Activated CD8-positive, alpha-beta memory T cell treated with anti-CD3 and anti-CD28 coated beads, Interleukin-2, amount 50 U/mL, for 24 hours (primary cell): ENCODE results near the gene AP3B1.

ENCODE experiments used
- DNase-seq: peaks from one replicate; pipeline ENCODE4 v3.0.0-alpha.2; 2020; ENCODE audit errors: extremely low read depth

Gene AP3B1

DNA sequence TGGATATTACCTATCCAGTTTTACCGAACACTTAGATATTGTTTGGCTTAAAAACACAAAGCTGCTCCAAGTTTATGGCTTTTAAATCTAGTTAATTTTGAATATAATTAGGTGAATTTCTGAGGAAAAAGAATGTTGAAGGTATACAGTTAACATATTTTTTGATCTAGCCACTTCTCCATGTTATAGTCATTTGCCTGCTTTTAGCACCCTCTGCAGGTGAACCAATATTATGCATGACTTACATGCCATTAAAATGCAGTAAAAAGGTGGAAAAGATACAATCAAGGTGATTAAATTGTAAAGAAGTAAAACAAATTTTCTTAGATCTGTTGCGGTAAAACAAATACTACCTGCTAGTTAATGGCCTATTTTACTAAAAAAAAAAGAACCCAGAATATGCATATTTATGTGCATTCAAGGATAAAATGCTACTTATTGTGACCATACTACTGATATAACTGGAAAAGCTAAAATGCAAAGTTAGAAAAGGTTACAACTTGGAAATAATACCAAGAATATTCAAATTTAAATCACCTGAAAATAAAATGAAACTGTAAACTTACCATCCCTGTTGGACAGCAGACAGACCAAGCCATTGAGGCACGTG lies 132.1 kb downstream of the AP3B1 start:
- no peak for DNase-seq

DNA sequence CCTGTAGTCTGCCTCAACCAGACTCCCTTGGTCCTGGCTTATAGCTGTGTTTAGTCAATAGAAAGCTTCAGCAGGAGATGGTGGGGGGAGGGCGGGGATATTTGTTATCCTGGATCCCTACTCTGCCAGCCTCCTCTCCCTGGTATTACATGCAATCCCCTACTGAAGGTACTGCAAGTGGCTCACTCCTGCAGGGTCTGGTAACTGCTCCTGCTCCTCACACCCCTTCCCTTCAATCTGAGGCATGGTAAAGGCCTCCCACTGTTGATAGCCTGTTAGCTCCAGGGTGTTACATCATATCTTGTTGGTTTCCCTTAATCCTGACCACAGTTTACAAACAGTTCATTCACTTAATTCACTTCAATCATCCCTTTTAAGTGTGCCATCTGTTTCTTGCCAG lies 137.5 kb downstream of the AP3B1 start:
- DNase-seq: no peak

DNA sequence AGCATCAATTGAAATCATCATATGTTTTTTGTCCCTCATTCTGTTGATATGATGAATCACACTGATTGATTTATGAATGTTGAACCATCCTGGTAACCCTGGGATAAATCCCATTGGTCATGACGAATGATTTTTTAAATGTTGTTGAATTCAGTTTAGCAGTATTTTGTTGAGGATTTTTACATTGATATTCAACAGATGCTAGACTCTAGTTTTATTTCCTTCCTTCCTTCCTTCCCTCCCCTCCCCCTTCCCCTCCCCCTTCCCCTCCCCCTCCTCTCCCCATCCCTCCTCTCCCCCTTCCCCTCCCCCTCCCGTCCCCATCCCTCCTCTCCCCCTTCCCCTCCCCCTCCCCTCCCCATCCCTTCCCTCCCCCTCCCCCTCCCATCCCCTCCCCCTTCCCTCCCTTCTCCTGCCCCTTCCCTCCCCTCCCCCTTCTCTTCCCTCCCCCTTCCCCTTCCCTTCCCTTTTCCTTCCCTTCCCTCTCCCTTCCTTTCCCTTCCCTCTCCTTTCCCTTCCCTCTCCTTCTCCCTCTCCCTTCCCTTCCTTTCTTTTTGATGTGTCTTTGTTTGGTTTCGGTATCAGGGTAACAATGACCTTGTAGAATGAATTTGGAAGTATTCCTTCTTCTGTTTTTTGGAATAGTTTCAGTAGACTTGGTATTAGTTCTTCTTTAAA lies 142.8 kb downstream of the AP3B1 start:
- no peak for DNase-seq

DNA sequence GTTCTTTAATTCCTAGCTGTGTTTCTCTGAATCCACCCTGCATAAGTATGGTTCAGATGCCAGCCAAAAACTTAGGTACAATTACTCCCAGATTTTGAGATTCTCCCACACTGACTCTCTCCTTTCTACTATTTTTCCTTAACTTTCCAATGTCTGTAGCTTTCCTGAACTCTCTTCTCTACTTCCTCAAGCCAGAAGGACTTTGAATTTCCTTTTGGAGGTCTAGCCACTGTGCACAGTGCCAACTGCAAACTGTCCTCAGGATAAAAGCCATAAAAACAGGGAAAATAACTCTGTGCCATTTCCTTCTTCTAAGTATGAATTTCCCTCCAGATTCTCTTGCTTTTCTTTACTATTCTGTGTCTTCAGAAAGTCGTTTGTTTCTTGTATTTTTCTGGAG lies 157.2 kb downstream of the AP3B1 start:
- DNase-seq: no peak

DNA sequence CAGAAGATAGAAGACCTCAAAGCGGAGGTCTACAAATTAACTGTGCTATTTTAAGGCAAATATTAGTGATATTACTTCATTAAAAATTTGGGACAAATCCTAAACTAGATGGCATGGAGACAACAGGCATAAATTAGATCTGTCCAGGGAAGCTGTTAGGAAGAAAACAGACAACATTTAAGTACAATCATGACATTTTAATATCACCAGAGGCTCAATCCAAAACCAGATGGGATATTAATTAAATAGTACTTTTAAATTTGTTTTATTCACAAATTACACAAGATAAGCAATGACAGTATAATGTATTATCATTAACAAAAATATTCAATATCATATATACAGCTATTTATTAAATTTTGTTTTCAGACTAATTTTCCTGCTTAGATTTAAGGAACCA lies 161.1 kb downstream of the AP3B1 start:
- no peak for DNase-seq

DNA sequence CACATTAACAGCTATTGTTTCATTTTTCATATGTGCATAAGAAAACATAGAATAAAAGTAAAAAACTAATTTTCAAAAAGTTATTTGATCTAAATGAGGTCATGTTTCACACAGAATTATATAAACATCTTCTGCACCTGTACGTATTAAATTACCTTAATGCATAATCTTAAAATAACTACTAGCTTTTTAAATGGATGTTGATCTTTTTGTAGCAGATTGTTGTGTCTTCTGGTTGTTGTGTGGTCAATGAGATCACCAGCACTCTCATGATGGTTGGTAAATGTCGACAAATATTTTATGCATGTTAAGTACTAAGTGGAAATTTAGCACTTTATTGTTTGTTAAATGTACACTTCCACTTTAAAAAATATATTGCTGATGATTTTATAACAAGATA lies 162.0 kb downstream of the AP3B1 start:
- no peak for DNase-seq

DNA sequence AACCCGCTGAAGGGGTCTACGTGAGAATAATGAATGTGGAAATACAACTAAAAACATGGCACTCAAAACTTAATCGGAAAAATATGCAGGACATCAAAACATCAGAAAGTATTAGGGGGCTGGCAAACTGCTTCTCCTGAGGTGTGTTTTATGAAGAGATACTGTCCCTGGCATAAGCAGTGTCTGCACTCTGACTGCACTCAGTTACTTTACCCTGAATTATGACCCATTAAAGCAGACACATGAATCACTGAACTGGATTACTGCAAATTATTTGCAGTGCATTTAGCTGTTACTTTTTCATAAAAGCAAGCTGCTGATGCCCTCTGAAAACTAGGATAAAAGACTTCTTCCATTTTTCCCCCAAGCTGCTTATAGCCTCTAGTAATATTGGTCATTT lies 164.9 kb downstream of the AP3B1 start:
- no peak for DNase-seq

DNA sequence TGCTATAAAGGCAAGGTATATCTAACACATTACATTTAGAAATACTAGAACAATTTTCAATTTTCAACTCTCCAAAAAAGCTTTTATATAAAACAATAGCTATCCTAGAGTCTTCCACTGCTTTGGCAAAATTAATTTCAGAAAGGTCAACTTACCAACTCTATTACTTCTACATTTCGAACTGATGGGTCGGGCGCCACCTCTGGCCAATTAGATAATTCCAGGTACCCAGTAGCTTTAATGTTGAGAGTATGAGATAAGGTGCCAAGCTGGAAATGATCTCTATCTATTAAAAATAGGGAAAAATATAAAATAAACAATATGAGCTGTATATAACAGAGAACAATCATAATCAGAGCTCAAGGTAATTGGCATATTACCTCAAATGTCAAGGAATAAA lies 166.6 kb downstream of the AP3B1 start:
- DNase-seq: no peak

DNA sequence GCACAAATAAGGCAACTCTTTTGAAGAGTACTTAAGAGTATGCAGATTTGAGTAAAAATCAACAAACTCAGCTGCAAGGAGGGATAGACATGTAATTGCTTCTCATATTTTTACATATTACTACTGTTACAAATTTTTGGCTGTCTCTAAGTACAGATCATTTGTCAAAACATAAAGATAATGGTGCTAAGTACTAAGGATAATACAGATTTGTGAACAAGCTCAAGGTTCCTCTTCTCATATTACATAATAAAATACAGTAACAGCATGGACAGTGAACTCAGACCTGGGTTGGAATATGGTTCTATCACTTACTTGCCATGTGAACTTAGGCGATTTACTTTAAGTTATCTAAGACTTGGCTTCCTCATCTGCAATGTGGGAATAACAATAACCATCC lies 168.0 kb downstream of the AP3B1 start:
- DNase-seq: no peak

DNA sequence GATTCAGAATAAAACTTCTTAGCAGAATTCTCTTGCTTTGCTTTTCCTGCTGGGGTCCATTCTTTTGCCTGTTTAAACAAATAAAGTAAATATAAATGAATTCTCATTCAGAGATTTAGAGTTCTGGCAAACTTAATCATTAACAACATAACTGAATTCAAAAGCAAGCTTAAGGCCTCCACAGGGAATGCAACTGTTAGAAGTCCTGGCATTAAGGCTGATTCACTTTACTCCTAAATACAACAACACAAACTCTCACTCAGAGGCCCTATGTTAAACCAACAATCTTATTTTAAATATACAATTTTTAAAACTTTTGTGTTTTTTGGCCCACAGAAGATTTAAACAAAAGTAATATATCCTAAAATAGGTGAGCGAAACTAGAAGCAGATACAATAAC lies 178.3 kb downstream of the AP3B1 start:
- DNase-seq: no peak

DNA sequence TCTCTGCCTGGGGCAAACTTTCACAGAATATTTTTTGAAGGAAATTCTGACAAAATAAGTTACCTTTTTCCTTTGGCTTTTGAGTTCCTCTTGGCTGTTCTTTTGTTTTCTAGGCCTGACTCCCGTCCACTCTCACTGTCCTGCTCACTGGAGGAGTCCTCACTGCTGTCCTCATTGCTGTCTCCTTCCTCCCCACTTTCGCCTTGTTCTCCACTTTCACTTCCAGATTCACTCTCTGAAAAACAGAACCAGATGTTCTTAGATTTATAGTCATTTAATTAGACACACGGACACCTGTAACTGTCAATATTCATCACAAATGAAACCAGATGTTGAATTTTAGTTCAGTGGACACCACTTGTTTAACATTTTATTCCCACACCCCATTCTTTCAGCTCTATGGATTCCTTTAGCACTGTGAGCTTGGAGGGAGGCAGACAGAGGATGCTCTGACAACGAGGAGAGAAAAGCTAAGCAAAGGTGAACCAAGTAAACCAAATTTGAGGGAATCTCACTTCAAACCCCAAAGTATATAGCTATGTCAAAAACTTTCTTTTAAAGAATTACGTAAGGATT lies 180.7 kb downstream of the AP3B1 start:
- no peak for DNase-seq

DNA sequence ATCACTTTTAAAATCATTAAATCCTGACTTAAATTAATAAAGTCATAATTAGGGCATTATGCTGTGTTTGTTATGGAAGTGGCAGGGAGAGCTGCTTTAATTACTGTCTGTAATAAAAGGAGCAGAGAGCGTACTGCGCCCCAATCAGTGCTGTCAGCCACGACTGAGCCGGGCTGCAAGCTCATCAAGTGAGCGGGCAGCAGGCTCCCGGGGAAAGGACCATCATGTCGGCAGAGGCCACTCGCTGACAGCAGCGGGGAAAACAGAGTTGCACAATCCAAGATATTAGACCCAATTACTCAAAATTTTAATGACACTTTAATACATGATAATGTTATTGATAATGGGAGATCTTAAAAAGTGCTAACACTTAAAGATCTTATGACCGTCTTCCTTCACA lies 181.6 kb downstream of the AP3B1 start:
- no peak for DNase-seq

DNA sequence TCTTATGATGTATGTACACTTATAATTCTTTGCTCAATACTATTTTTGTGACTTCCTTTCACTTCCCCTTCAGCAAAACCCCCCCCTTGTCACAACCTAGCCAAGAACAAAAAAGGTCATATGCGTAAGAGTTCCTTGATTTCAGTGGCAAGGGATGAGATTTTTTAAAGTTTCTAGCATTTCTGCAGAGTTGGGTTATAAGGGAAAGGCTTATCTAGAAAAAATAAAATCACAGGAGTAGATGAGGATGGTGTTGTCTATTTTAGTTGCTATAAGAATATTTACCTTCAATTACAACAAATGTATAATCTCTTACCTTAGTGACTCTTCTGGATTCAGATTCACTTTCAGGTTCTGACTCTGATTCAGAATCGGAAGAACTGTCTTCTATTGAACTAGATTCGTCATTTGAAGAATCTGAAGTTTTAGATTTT lies 184.6 kb downstream of the AP3B1 start:
- no peak for DNase-seq

DNA sequence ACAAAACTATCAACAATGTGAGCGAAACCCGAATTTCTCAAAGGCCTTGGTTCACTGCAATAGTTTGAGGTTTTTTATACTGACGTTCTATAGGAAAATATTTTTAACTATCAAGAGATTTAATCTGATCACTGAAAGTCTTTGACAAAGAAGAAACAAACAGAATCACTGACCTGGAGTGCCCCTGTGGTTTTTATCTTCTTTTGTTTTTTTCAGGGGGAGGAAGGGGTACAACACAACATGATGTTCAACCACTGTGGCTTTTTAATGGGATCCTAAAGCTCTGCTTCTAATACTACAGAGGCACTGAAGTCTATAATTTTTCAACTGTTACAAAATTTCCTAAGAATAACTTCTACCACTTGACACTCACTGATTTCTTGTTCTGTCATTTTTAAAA lies 185.9 kb downstream of the AP3B1 start:
- DNase-seq: no peak

DNA sequence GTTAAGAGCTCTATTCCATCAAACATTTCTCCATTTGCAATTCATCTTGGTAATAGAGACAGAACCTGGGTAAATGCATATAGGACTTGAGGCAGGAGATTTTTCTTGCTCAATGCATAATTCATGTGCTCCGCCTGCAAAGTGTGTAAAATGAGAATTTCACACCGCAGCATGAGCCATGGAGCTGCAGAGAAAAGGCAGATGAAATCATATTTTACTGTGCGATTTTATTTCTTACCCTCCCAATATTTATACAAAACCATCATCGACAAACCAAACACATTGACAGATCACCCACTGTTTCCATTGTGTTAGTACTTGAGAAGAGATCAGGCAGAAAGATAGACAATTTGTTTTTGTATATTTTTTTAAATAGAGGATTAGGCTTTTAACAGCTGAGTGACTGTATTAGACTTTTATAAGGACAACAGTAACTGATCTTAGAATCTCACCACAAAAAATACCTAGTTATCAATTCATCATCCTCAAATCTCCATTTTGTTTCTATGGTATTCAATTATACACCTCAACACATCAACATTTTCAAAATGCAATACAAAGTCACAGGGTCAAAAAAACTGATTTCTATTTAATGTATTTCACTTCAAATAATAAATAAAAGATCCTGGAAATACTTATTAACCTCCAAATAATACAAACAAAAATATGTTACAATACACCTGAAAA lies 191.1 kb downstream of the AP3B1 start:
- no peak for DNase-seq

DNA sequence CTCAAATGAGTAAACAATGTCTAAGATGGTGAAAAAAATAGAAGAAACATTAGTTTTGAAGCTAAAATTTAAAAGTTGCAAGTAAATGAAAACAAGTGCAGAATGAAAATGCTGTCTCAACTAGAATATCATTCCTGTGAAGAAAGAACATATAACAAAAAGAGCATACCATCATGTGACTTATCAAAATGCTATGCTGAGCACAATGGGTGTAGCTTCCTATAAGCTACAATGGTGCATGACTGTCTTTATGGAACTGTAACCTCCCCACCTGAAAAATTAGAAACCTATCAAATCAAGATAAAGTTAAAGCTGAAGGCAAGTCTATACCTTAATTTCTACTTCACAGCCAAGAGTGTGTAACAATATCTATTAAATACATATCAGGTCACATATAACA lies 192.0 kb downstream of the AP3B1 start:
- DNase-seq: no peak

DNA sequence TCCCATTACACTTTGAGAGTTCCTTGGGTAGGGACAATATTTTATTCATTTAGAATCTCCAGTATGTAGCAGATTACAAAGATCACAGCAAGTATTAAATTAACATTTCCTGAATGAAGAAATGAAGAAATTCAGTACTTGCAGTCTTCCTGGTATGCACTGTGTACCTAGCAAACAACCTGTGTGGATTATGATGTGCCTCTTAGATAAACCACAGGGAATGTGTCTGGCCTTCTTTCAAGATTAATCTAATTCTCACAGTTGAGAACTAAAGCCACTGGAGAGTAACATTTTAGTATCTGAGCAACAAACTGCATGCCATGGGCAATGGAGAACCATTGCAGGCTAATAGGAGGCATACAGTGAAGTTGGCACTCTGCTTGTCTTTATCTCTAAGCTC lies 199.4 kb downstream of the AP3B1 start:
- DNase-seq: no peak

DNA sequence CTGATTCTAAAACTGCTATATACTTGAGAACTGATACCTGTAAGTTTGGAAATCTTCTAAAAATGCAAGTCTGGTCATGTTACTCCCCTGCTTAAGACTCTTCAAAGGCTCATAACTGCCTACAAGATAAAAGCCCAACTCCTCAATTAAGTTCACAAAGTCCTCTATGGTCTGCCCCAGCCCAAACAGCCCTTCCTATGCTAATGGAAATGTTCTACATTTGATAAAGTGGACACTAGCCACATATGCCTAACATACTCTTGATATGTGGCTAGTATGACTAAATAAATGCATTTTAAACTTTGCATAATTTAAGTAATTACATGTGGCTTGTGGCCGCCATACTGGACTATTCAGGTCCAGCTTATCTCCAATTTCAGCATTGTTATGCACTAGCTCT lies 204.5 kb downstream of the AP3B1 start:
- DNase-seq: no peak

DNA sequence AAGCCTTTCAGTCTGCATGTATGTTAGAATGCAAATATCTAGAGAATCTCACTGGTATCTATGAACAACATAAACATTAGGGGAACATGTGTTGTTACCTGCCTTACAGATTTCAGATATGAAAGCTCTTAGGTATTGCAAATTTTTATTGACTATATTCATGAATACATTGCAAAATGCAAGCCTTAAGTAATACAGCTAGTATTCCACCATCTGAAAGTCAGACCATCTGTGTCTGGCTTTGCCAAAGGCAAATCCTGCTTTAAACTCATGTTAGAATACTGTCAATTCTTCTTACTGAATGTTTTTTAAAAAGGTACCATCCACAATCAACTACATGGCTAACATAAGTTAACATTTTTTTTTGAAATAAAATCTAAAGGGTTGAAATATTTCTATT lies 215.6 kb downstream of the AP3B1 start:
- DNase-seq: no peak

DNA sequence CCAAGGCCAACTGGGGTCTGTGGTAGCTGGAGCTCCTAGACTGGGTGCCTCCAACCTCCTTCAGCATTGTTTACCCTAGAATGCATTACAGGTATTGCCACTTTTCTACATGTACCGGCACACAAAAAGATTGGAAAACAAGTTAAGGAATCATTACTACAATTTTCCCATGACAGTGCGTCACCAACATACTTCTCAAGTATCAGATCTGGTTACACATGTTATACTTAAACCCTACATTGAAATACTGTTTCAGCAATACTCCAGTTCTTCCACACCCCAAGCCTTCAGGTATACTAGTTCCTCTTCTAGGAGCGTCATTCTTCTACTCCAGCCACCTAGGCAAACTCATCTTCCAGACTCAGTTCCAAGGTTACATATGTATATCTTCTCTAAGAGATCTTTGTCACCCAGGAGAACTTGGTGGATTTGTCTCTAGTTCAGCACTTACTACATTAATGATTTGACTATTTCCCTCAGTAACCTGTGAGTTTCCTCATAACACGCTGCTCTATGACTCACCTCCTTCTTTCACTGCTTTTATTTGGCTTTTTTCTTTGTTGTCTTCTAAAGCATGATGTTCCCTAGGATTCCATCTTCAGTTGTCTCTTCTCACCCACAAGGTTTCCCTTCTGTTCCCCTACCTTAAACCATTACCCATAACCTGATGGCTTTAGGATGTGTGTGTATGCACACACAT lies 217.0 kb downstream of the AP3B1 start:
- no peak for DNase-seq

DNA sequence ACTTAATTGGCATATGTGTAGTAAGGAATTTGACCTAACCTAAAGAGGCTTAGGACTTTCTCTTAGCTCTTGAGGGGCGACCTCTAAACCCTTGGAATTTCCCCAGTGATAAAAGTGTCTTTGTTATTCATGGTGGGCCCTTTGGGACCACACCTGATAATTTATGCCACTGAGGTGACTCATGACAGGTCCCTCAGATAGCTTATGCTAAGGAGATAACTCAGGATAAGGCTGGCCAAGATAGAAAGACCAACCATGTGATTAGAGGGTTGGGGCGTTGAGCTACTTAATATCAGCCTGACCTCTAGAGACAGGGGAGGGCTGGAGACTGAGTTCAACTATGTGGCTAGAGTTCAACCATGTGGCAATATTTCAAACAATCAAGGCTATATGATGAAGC lies 218.1 kb downstream of the AP3B1 start:
- DNase-seq: no peak

DNA sequence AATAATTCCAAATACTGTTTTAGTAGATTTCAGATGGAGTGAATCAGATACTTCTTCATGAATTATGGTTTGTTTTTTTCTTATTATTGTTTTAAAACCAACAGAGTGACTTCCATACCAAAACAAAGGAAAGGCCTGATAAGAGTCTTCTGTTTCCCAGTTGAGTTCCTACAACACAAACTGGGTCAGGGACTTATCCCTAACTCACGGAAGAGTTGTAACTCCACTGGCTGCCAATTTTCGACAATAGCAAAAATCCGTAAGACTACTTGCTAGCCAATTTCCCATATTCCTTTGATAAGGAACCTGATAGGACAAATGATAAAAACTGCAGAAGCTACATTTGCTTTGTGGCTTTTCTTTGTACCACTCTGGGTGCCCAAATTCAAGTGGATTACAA lies 219.2 kb downstream of the AP3B1 start:
- DNase-seq: no peak
